HG02973 (cell line): ENCODE results near the gene AP1G1.

ENCODE experiments used
- ATAC-seq: cut with Tn5 transposase; IDR thresholded peaks from one replicate; pipeline ENCODE4 v1.9.1; 2021; ENCODE audit warnings: moderate library complexity; ENCODE audit not compliant: unreplicated experiment

AP1G1 gene

DNA sequence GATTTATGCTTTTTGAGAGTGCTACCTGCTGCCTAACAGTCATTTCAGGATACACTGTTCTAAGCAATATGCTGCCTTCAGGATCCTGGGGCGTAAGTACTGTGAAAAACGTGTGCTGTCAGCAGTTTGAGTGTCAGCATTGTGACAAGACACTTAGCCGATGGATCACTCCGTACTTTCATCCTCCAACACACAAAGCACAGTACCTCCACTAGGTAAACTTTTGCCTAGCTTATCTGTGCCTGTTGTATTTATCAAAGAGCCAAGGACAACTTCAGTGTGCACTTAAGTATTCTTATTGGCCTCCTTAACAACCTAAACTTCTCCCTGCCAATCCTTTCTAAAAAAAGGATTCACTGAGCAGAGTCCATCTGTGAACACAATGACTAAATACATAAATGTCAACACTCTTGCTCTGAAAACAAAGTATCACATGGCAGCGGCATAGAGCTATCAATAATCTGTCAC lies 50.3 kb downstream of the AP1G1 start:
- ATAC-seq = no peak

DNA sequence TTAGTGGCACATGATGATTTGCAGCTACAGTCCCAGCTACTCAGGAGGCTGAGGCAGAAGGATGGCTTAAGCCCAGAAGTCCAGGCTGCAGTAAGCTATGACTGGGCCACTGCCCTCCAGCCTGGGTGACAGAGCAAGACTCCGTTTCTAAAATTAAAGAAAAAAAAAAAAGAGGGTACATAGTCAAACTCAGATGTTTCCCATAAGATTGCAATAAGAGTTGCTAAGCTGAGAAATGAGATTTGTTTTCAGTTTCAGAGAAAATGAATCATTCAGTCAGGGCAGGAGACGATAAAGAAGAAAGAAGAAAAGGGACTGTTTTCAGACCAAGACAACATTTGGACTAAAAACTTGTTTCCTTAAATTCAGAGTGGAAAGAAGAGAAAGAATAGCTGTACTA lies 54.0 kb downstream of the AP1G1 start:
- ATAC-seq = no peak

DNA sequence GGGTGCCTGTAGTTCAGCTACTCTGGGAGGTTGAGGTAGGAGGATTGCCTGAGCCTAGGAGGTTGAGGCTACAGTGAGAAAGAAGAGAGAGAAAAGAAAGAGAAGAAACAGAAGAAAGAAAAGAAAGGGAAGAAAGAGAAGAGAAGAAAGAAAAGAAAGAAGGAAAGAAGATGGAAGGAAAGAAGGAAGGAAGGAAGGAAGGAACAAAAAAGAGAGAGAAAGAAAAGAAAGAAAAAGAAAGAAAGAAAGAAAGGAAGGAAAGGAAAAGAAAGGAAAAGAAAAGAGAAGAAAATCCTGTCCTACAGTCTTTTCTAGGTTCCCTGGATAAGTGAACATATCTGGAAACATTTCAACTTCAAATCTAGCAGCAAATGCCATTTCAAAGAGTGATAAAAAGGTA lies 54.5 kb downstream of the AP1G1 start:
- no peak for ATAC-seq

- no peak for ATAC-seq
Measured at GRCh38 chr16:71748226-71748625, 60.4 kb downstream of the AP1G1 start.

DNA sequence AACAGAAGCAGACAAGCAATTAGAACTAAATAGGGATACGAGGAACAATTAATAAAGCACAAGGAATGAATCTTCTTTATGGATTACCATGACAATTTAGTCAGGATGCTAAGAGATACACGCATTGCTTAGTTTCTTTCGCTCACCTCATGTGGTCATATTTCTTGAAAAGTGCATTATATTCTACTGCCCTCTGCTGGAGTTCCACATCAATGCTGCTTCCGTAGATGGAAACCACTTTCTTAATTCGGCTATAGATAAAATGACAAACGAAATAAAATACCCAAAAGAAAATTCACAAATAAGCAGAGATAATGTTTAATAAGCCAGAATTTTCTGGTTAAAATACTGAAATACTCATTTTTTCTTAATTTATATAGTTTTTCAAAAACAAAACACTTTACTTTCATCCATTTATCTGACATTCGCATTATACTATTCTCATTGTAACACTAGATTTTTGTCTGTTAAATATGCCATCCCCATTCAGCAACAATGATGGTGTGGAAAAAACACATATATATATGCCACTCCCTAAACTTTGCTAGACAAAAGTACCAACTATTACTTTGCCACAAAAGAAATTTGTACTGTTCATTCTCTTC lies 62.1 kb downstream of the AP1G1 start:
- ATAC-seq = no peak

DNA sequence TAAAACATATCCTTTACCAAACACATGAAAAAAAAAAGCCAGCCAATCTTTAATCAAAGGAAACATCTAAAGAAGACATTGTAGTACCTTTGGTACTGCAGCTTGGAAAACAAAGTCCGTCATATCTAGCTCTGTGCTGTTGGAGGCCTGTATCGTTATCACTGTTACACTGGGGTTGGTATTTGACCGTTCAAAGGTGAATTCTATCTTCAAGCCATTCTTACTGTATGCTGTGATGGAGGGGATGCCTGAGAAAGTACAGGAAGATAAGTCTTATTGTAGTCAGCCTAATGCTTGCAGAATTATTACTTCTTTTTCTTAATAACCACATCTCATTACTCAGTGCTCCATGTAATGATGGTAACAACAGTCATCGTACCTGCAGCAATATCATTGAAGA lies 69.8 kb downstream of the AP1G1 start:
- no peak for ATAC-seq

GRCh38 chr16:71737501-71737900 lies 71.1 kb downstream of the AP1G1 start:
- no peak for ATAC-seq

- ATAC-seq = no peak
Measured at GRCh38 chr16:71734511-71734910, 74.1 kb downstream of the AP1G1 start.

DNA sequence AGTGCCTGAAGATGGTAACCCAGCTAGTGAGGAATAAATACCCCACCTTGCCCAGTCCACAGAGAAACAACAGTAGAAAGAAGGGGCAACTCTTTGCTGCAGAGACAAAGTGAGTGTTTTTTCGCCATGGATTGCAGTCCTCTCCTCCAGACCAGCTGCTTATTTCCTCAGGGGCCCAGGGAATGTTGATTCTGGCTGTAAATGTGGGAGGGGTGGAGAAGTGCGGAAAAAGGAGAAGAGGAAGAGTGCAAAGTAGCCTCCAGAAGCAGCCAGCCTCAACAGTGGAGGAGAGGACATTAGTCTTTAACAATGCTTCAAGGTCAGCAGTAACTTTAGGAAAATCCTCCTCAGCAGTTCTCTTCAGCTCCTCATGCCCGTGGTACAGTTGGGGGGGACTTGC lies 76.0 kb downstream of the AP1G1 start:
- no peak for ATAC-seq

- ATAC-seq = no peak
Measured at GRCh38 chr16:71727551-71728324, 80.9 kb downstream of the AP1G1 start.

GRCh38 chr16:71726476-71727315 lies 81.9 kb downstream of the AP1G1 start:
- ATAC-seq = no peak

DNA sequence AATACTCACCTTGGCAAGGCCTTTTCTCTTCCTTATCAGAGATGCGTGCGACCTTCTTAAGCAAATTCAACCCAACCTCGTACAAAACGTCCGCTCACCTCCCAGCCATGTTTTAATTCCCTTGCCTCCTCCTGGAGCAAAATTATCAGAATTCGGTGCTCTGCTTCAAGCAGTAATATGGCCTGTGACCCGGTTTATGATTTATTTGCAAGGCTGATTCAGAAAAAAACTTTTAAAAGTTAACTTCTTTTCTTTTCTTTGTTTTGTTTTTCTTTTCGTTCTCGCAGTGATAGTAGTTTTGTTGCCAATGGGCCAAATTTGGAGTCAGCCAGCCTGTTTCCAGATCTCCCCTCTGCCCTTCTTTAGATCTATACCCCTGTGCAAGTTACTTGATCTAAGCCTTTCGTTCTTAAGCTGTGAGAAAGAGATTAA lies 84.3 kb downstream of the AP1G1 start, which contains the start of gene PHLPP2:
Gene PHLPP2 (minus strand): TSS at position 382 of the 432 bp plus-strand sequence. CDS start 9,906 bp downstream, outside the sequence.
- ATAC-seq = no peak

DNA sequence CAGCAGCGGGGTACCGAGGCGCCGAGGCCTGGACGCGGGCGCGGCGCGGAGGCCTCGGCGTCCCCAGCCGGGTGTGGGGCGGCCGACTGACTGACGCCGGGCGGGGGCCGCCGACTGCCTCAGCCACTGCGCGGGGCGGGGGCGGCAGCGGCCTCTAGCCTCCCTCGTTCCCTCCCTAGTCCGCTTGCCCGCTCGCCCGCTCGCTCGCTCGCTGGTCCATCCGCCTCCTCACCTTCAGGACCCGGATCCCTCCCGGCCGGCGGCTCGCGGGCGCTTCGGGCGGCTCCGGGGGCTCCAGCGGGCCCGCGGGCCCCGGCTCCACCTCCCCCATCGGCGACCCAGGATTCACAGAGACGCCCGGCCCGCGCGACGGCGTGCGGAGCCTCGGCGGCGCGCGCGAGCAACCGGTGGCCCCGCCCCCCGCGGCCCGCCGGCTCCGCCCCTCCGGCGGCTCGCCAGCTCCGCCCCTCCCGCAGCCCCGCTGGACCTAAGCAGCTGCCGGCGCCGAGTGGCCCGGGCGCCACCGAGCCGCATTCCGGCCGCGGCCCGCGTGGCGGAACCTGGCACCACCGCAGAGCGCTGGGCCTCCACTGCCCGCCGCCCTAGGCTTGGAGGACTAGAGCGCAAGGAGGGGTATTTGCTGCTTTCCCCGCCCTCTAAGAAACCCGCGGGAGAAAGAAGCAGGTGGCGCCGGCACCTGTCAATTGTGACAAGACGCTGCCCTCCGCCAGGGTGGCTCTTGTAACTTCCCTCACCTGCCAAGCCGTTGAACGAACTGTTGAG lies 84.9 kb downstream of the AP1G1 start:
- peak; percentile 66 for ATAC-seq

GRCh38 chr16:71722801-71723536 lies 85.7 kb downstream of the AP1G1 start:
- ATAC-seq = peak; percentile 26

DNA sequence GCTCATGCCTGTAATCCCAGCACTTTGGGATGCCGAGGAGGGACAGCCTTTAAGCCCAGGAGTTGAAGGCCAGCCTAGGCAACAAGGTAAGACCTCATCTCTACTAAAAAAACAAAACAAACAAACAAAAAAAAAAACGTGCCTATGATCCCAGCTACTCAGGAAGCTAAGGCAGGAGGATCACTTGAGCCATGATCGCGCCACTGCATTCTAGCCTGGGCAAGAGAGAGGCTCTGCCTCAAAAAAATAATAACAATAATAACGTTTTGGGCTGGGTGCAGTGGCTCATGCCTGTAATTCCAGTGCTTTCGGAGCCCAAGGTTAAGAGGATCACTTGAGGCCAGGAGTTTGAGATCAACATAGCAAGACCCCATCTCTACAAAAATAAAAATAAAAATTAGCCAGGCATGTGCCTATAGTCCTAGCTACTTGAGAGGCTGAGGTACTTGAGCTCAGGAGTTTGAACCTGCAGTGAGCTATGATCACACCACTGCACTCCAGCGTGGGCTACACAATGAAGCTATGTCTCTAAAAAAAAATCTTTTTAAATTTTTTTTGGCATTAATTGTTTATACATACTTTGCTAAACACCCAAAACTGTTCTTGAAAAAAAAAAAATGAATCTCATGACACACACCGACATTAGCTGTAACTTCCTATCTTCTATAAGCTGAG lies 87.4 kb downstream of the AP1G1 start:
- ATAC-seq = no peak

DNA sequence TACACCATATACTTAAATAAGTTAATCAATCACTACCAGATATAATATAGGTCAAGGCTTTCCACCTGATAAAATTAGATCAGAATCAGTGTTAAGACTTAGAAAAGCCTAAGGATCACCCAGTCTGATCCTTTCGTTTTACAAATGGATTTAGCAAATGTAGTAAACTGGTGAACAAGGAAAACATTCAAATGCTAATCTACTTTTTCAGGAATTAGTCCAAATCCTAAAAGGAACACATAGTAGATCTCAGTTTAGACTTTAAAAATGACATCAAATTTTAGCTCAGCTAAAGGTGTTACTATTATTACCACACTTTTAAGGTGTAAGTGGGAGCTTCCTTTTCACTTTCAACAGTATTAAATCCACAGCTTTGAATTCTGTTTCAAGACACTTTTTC lies 96.1 kb downstream of the AP1G1 start:
- ATAC-seq = no peak

DNA sequence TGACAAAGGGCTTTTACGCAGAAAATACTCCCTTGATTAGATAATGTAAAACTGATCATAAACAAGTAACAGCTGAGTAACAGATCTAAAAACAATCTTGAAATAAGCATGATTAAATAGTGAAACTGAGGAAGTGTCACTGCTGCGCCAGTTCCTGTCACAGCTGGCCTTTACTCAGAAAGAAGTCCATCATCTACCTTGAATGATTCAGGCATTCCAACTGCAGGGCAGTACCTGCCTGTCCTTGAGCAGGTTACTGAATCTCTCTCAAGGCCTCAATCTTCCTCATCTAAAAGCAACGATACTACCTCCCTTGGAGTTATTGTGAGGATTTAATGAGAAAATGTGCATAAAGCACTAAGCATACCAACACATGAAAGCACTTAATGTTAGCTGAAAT lies 96.8 kb downstream of the AP1G1 start:
- ATAC-seq = no peak

DNA sequence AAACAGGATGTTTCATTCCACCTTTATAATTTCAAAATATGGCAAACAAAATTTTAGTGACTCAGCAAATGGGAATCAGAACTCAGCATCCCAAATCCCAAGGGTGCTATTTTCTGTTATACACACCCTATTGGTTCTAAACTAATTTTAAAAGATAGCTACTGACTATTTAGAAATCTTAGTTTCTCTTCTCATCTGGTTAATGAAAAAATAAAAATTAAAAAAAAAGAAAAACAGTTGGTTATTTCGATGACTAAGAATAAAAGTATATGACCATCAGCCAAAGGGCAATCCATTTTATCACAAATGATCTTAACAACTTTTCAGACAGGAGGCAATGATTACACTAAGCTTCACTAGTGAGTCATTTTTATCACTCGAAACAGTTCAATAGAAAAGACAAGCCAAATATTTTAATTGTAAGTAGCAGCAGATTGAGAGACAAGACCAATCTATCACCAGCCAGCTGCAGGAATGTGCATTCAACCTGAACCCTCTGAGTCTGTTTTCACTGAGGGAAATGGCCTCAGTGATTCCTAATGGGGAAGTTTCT lies 99.3 kb downstream of the AP1G1 start:
- ATAC-seq = no peak

- no peak for ATAC-seq
Measured at GRCh38 chr16:71708696-71709095, 99.9 kb downstream of the AP1G1 start.
